ENCODE measurements around the gene VPS13D. TPM values are rescaled to one million over a fixed set of nuclear protein-coding genes. Genes with fewer than 3 reads are reported as not detected.

VPS13D gene
- total RNA-seq, 1 donor from 2014 or later = 88.9 TPM

GRCh38 chr1:12488666-12489354, 259.0 kb downstream of the VPS13D start:
- TF ChIP-seq CTCF (IDR thresholded peaks at IDR 0.05) (no peak), POLR2A (IDR thresholded peaks at IDR 0.05) (no peak), POLR2AphosphoS5 (IDR thresholded peaks at IDR 0.05; ENCODE audit: insufficient read depth in 1 of 2, low read depth in 1 of 2) (no peak)
- Histone ChIP-seq H3K27ac (no peak overlapping the region), H3K9me3 (no peaks in the 10 kb centered on the region), H3K4me1 (peaks cover 29% of the 10 kb centered on the region), H3K36me3 (no peaks in the 10 kb centered on the region), H3K27me3 (no peaks in the 10 kb centered on the region), H3K4me3 (no peak overlapping the region)
- intact Hi-C loops (cut with DNase I) = loop anchor here (10.0 kb wide), 2 partner anchors 56 to 126 kb away; partner anchors contain the start of gene DHRS3
- no peak for DNase-seq (ENCODE audit: extremely low spot score in 2 of 2)

- TF ChIP-seq CTCF (IDR thresholded peaks at IDR 0.05) = no peak
- TF ChIP-seq POLR2AphosphoS5 (IDR thresholded peaks at IDR 0.05; ENCODE audit: insufficient read depth in 1 of 2, low read depth in 1 of 2) = no peak
- no peak for TF ChIP-seq POLR2A (IDR thresholded peaks at IDR 0.05)
- Histone ChIP-seq H3K36me3 (no peaks in the 10 kb centered on the region), H3K27ac (no peak overlapping the region), H3K27me3 (no peaks in the 10 kb centered on the region), H3K9me3 (no peaks in the 10 kb centered on the region), H3K4me1 (peaks cover 15% of the 10 kb centered on the region), H3K4me3 (no peak overlapping the region)
- intact Hi-C loops (cut with DNase I) = no loop called here
- DNase-seq (ENCODE audit: extremely low spot score in 2 of 2) = no peak
These were observed 260.8 kb downstream of the VPS13D start for GRCh38 chr1:12490532-12491142.

- intact Hi-C loops (cut with DNase I) = no loop called here
- Histone ChIP-seq H3K9me3 (no peaks in the 10 kb centered on the region), H3K27me3 (no peaks in the 10 kb centered on the region), H3K36me3 (no peaks in the 10 kb centered on the region), H3K27ac (no peak overlapping the region), H3K4me1 (peaks cover 5% of the 10 kb centered on the region), H3K4me3 (no peak overlapping the region)
- TF ChIP-seq POLR2AphosphoS5 (IDR thresholded peaks at IDR 0.05; ENCODE audit: insufficient read depth in 1 of 2, low read depth in 1 of 2) (no peak), POLR2A (IDR thresholded peaks at IDR 0.05) (no peak), CTCF (IDR thresholded peaks at IDR 0.05) (no peak)
- no peak for DNase-seq (ENCODE audit: extremely low spot score in 2 of 2)
These were observed 261.8 kb downstream of the VPS13D start for GRCh38 chr1:12491656-12492055.

- Histone ChIP-seq H3K9me3 (no peaks in the 10 kb centered on the region), H3K4me1 (peaks cover 13% of the 10 kb centered on the region), H3K36me3 (peaks cover 0 to 7% of the 10 kb centered on the region in 2 donors), H3K27me3 (no peaks in the 10 kb centered on the region), H3K4me3 (no peak overlapping the region), H3K27ac (no peak overlapping the region)
- TF ChIP-seq POLR2AphosphoS5 (IDR thresholded peaks at IDR 0.05; ENCODE audit: insufficient read depth in 1 of 2, low read depth in 1 of 2) = no peak
- TF ChIP-seq POLR2A (IDR thresholded peaks at IDR 0.05) = no peak
- TF ChIP-seq CTCF (IDR thresholded peaks at IDR 0.05) = no peak
- intact Hi-C loops (cut with DNase I) = no loop called here
- no peak for DNase-seq (ENCODE audit: extremely low spot score in 2 of 2)
These were observed 265.9 kb downstream of the VPS13D start for GRCh38 chr1:12495725-12496124.

Measured in vagina (tissue), 2 donors.